Chondrocyte (in vitro differentiated cells): ENCODE results near the gene C4orf36. TPM values are rescaled to one million over a fixed set of nuclear protein-coding genes. Genes with fewer than 3 reads are reported as not detected.

Experiments
- DNase-seq: peaks from one replicate; pipeline ENCODE4 v3.0.0; 2021; ENCODE audit warnings: mixed read lengths, low spot score
- H3K27ac Mint-ChIP-seq: one replicate; pipeline ENCODE4 v1.8.0; 2021; ENCODE audit warnings: mild to moderate bottlenecking, moderate library complexity, mixed read lengths; ENCODE audit not compliant: unreplicated experiment
- H3K27me3 Mint-ChIP-seq: 2 replicates; pipeline ENCODE4 v1.8.0; 2021; ENCODE audit warnings: low read depth, mixed read lengths
- H3K36me3 Mint-ChIP-seq: 2 replicates; pipeline ENCODE4 v1.8.0; 2021; ENCODE audit warnings: low read depth, mixed read lengths
- H3K4me1 Mint-ChIP-seq: 2 replicates; pipeline ENCODE4 v1.8.0; 2021; ENCODE audit warnings: low read depth, mild to moderate bottlenecking, mixed read lengths
- H3K4me3 Mint-ChIP-seq: one replicate; pipeline ENCODE4 v1.8.0; 2021; ENCODE audit warnings: mild to moderate bottlenecking, moderate library complexity, mixed read lengths; ENCODE audit not compliant: unreplicated experiment
- H3K9me3 Mint-ChIP-seq: 2 replicates; pipeline ENCODE4 v1.8.0; 2021; ENCODE audit warnings: low read depth, mixed read lengths
- CTCF ChIP-seq: fragments of 200-600 bp; sonication (generic); IDR thresholded peaks from 2 replicates; pipeline ENCODE4 v1.5.0; 2021; ENCODE audit warnings: antibody characterized with exemption, mild to moderate bottlenecking, moderate library complexity
- total RNA-seq: library from RNA; stranded (reverse); gene quantifications from 3 replicates; pipeline ENCODE4 v1.2.1, GENCODE V29; 2021

C4orf36 gene
- total RNA-seq, 1 donor from 2014 or later = 0.60 TPM

DNA sequence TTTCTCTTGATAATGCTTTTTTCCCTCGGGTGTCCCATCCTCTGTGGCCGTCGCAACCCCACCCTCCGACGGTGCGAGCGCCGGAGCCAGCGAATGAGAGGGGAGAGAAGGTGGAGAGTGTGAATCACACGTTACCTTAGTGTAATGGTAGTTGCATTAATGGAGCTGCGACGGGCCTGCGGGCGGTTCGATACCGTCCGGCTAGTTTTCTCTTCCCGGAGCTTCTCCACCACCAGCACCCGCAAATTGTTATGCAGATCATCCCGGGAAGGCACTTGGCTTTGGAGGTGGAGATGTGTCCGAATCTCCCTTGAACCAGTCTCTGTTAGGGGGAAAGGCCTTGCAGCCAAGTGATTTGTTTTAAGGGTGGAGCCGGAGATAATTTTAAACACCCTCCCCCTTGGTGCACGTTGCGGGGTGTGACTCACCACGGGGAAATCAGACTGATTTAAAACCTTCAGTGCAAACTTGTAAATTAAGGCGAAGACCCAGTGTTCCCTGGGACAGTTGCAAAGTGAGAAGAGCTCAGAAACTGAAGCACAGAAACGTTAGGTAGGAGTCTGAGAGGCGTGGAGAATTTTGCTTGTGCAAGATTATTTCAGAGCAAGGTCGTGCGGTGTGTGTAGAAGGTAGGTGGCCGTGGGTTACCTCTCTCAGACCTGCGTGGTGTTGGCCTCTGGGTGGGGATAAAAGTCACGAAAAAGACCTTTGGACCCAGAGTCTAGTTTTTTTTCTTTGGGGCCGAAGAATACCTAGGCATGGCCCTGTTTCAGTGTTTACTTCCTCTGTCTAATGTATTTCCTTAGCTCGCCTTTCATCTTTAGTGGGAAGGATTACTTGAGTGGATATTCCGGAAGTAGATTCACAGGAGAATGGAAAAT, 43.9 kb upstream of the C4orf36 start:
- Mint-ChIP-seq H3K4me3 (peak overlapping the region; percentile 87), H3K27me3 (no peaks in the 10 kb centered on the region), H3K9me3 (no peaks in the 10 kb centered on the region), H3K27ac (peak overlapping the region; percentile 88), H3K4me1 (peaks cover 43% of the 10 kb centered on the region), H3K36me3 (peaks cover under 1% of the 10 kb centered on the region)
- TF ChIP-seq CTCF = no peak
- DNase-seq = no peak

DNA sequence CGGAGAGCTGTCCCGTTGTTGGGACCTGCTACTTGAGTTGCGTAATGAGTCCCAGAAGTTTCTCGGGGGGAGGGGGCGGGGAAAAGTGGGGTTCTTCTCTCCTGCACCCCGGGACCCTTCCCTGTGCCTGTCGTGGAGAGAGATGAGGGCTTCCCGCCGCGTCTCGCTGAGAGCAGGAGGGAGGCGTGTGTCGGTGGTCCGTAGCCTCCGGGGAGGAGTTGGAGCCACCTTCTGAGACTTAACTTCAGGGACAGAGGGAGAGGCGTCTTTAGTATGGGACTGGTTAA, 43.3 kb upstream of the C4orf36 start:
- no peaks in the 10 kb centered on the region for H3K27me3 Mint-ChIP-seq
- H3K36me3 Mint-ChIP-seq = peaks cover 1% of the 10 kb centered on the region
- H3K4me1 Mint-ChIP-seq = peaks cover 43% of the 10 kb centered on the region
- peak overlapping the region; percentile 87 for H3K4me3 Mint-ChIP-seq
- no peak for TF ChIP-seq CTCF
- peak overlapping the region; percentile 88 for H3K27ac Mint-ChIP-seq
- H3K9me3 Mint-ChIP-seq = no peaks in the 10 kb centered on the region
- no peak for DNase-seq

GRCh38 chr4:86934771-86935565, 42.7 kb upstream of the C4orf36 start, which contains the start of gene AFF1:
TSS of gene AFF1 (plus strand) at chr4:86935011. CDS start at chr4:86948534, 13,523 bp downstream.
- H3K27ac Mint-ChIP-seq = peak within 1 kb of the TSS; percentile 93
- peaks cover 1% of the 10 kb centered on the region for H3K36me3 Mint-ChIP-seq
- TF ChIP-seq CTCF = peak; percentile 69
- H3K9me3 Mint-ChIP-seq = no peaks in the 10 kb centered on the region
- DNase-seq = no peak
- H3K4me3 Mint-ChIP-seq = peak within 1 kb of the TSS; percentile 87
- H3K4me1 Mint-ChIP-seq = peaks cover 38% of the 10 kb centered on the region
- H3K27me3 Mint-ChIP-seq = no peaks in the 10 kb centered on the region

DNA sequence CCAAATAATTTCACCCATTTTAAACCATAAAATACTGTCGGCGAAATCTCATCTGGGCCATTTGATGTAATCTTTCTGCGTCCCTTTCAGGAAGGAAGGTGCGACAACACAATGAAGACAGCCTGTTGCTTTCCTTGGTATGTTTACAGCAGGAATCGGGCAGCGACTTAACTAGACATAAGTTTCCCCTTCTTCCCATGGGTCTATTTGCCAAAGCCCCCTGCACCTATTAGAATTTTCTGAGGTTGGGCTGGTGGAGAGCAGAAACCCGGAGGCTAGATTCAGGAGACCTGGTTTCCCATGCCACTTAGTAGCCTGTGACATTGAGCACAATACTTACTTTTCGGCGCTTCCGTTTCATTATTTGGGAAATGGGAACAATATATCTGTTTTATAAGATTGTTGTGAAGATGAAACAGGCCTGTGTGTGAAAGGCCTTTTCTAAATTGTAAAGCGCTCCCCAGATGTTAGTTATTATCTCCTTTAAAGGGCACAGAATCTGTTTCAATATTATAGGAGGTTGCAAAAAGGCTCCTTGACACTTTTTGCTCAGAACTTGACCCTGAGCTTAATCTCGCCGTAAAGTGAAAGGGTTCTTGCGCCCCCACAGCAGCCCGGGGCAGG, 42.0 kb upstream of the C4orf36 start:
- peak overlapping the region; percentile 84 for H3K4me3 Mint-ChIP-seq
- H3K4me1 Mint-ChIP-seq = peaks cover 31% of the 10 kb centered on the region
- H3K9me3 Mint-ChIP-seq = no peaks in the 10 kb centered on the region
- no peak for DNase-seq
- TF ChIP-seq CTCF = no peak
- H3K36me3 Mint-ChIP-seq = peaks cover 1% of the 10 kb centered on the region
- no peaks in the 10 kb centered on the region for H3K27me3 Mint-ChIP-seq
- H3K27ac Mint-ChIP-seq = peak overlapping the region; percentile 93
